Astrocyte (in vitro differentiated cells and primary cell): ENCODE results near the gene ADAP1.

Experiments
- CTCF ChIP-seq: IDR thresholded peaks from 2 replicates; pipeline ENCODE4 v1.5.1; 2011; ENCODE audit warnings: low read depth, mild to moderate bottlenecking, inconsistent platforms, low read length, moderate library complexity; ENCODE audit not compliant: insufficient read depth
- EZH2 ChIP-seq: IDR thresholded peaks from 2 replicates; pipeline ENCODE4 v1.6.1; 2012; ENCODE audit warnings: mild to moderate bottlenecking, low read length, inconsistent platforms; ENCODE audit not compliant: insufficient read depth

- TF ChIP-seq EZH2 (no peak), CTCF (no peak)
Observed at GRCh38 chr7:949021-949934, 5.2 kb downstream of the ADAP1 start.
